K562 (cell line): Measurements from ENCODE around the gene EFHD2. TPM values are rescaled to one million over a fixed set of nuclear protein-coding genes. Genes with fewer than 3 reads are reported as not detected.

Experiments used
- ATAC-seq: fragments of 200-7000 bp; cut with Tn5 transposase; 3 replicates; pipeline ENCODE4 v1.9.1; 2020; ENCODE audit warnings: moderate library complexity
- BruUV-seq: library from RNA; stranded (reverse); fragments of 400-500 nt; replicated peaks from 2 replicates; lab custom pipeline; 2021; lab: Mats Ljungman, UMichigan
- CTCF ChIA-PET: fragments of 300-600 bp; formaldehyde crosslinking; extraction: SDS; loops from one replicate; lab custom pipeline; 2021; ENCODE audit warnings: low intra/inter-chr PET ratio; lab: Yijun Ruan, JAX
- POLR2A ChIA-PET: fragments of 300-600, 350-650 bp; sonication (Branson Sonifier 250); formaldehyde crosslinking; extraction: SDS; loops from one replicate; lab custom pipeline; 2021; ENCODE audit warnings: antibody characterized with exemption, inconsistent platforms; lab: Yijun Ruan, JAX
- DNase-seq, 4 experiments: peaks; one replicate each; pipeline versions ENCODE4 v3.0.0 to v3.0.0-alpha.2; 2011 to 2018; ENCODE audit warnings: low spot score in 3 of 4, mixed read lengths in 3 of 4; ENCODE audit errors: extremely low read depth in 1 of 4
- FAIRE-seq: peaks from 2 replicates; lab custom pipeline; 2011; peaks lifted over from hg19 to GRCh38; lab: Jason Lieb, UNC
- H2AFZ ChIP-seq: 2 replicates; pipeline ENCODE4 v1.6.0; 2011; ENCODE audit warnings: low read depth, low read length, control low read depth, inconsistent platforms
- H3K27ac ChIP-seq: fragments of 200-600 bp; 3 replicates; pipeline ENCODE4 v1.8.0; 2011; ENCODE audit warnings: low read depth, mild to moderate bottlenecking, control low read depth, inconsistent platforms, low read length, moderate library complexity, mixed read lengths; ENCODE audit errors: extremely low read depth
- H3K27me3 ChIP-seq, 2 experiments: fragments of 300-600 bp in 1 of 2; 2 replicates in 1 of 2; 3 replicates in 1 of 2; pipeline versions ENCODE4 v1.6.0 to v1.8.0; 2011; ENCODE audit warnings: inconsistent platforms in 2 of 2, low read length in 2 of 2, mild to moderate bottlenecking in 1 of 2, mixed read lengths in 1 of 2, moderate library complexity in 1 of 2; ENCODE audit not compliant: control insufficient read depth in 2 of 2, insufficient read depth in 2 of 2
- H3K36me3 ChIP-seq: fragments of 300-600 bp; 3 replicates; pipeline ENCODE4 v1.8.0; 2011; ENCODE audit warnings: mild to moderate bottlenecking, low read length, inconsistent platforms; ENCODE audit not compliant: control insufficient read depth, insufficient read depth
- H3K4me1 ChIP-seq, 2 experiments: fragments of 200-600 bp in 1 of 2; replicated peaks in 1 of 2; 2 replicates in 1 of 2; 3 replicates in 1 of 2; pipeline versions ENCODE4 v1.5.1 to v1.8.0; 2011; ENCODE audit warnings: inconsistent platforms in 2 of 2, low read length in 2 of 2, mild to moderate bottlenecking in 1 of 2, mixed read lengths in 1 of 2, moderate library complexity in 1 of 2; ENCODE audit not compliant: control insufficient read depth in 2 of 2, insufficient read depth in 2 of 2
- H3K4me2 ChIP-seq: 2 replicates; pipeline ENCODE4 v1.6.1; 2011; ENCODE audit warnings: low read length, control low read depth, inconsistent platforms, mixed read lengths; ENCODE audit not compliant: insufficient read depth
- H3K4me3 ChIP-seq: fragments of 200-600 bp; sonication (generic), shearing (Covaris generic); 2 replicates; pipeline ENCODE4 v1.5.1; 2016; ENCODE audit warnings: control low read depth, inconsistent platforms
- H3K79me2 ChIP-seq: fragments of 200-600 bp; 3 replicates; pipeline ENCODE4 v1.8.0; 2011; ENCODE audit warnings: low read length, inconsistent platforms; ENCODE audit not compliant: control insufficient read depth, insufficient read depth
- H3K9ac ChIP-seq, 2 experiments: 2 replicates each; pipeline versions ENCODE4 v1.6.0 to v1.6.1; 2011; ENCODE audit warnings: low read depth in 2 of 2, low read length in 2 of 2, control low read depth in 1 of 2, inconsistent platforms in 1 of 2, mild to moderate bottlenecking in 1 of 2, mixed read lengths in 1 of 2; ENCODE audit not compliant: insufficient read depth in 1 of 2
- H3K9me1 ChIP-seq: one replicate; pipeline ENCODE4 v1.6.0; 2011; ENCODE audit warnings: inconsistent platforms, mild to moderate bottlenecking, low read length, moderate library complexity; ENCODE audit not compliant: control insufficient read depth, insufficient read depth
- H3K9me3 ChIP-seq: replicated peaks from 2 replicates; pipeline ENCODE4 v1.5.1; 2011; ENCODE audit warnings: low read depth, low read length, inconsistent platforms; ENCODE audit not compliant: control insufficient read depth, insufficient read depth
- H4K20me1 ChIP-seq: replicated peaks from 2 replicates; pipeline ENCODE4 v1.6.1; 2011; ENCODE audit warnings: low read length, inconsistent platforms, mixed read lengths; ENCODE audit not compliant: control insufficient read depth, insufficient read depth
- CEBPZ ChIP-seq: fragments of 150-350 bp; IDR thresholded peaks from 2 replicates; pipeline ENCODE4 v1.6.1; 2014; ENCODE audit warnings: low read depth, mild to moderate bottlenecking, low read length, borderline replicate concordance
- E2F4 ChIP-seq: sonication (generic); formaldehyde crosslinking; IDR thresholded peaks from 2 replicates; pipeline ENCODE4 v1.8.0; 2022; ENCODE audit warnings: mild to moderate bottlenecking, low read depth, missing genetic modification reagents
- ELF2 ChIP-seq: fragments of 250-450 bp; sonication (Bioruptor Pico); IDR thresholded peaks from 2 replicates; pipeline ENCODE4 v1.5.0; 2021; ENCODE audit warnings: mild to moderate bottlenecking
- FOXO4 ChIP-seq: fragments of 450-650 bp; formaldehyde crosslinking; IDR thresholded peaks from 2 replicates; pipeline ENCODE4 v1.4.0; 2020; ENCODE audit warnings: mild to moderate bottlenecking, moderate library complexity
- NRF1 ChIP-seq, 2 experiments: fragments of 450-650 bp; IDR thresholded peaks in 1 of 2; conservative IDR thresholded peaks in 1 of 2; 2 replicates each; pipeline ENCODE4 v1.6.1; 2014; ENCODE audit warnings: mild to moderate bottlenecking in 2 of 2
- SFPQ ChIP-seq: fragments of 200-400 bp; formaldehyde crosslinking; IDR thresholded peaks from 2 replicates; pipeline ENCODE4 v1.6.1; 2017; ENCODE audit warnings: mild to moderate bottlenecking, low read depth, low read length, moderate library complexity
- WGBS: fragments of 100-300 bp; shearing (Covaris generic); methylation state at CpG from one replicate; pipeline ENCODE4 v1.1.6; 2016; ENCODE audit warnings: low coverage, mixed read lengths; ENCODE audit not compliant: insufficient coverage; ENCODE audit errors: missing lambda C conversion rate; 5-methylcytosine and 5-hydroxymethylcytosine counted together
- in situ Hi-C: fragments of 300-500 bp; cut with MboI; formaldehyde crosslinking; loops from 4 replicates; pipeline ENCODE4 v1.15.0; 2018; ENCODE audit warnings: inconsistent platforms, mixed read lengths
- intact Hi-C: fragments of 100-400 bp; cut with micrococcal nuclease; formaldehyde crosslinking; loops from 2 replicates; pipeline ENCODE4 v1.14.2; 2022
- polyA plus RNA-seq, 8 experiments: library from polyadenylated mRNA; depleted of rRNA in 4 of 8; stranded (reverse) in 5 of 8; unstranded in 3 of 8; fragments of >200 nt; fragmentation: Nextera tagmentation in 2 of 8; fragmentation: Illumina TruSeq in 1 of 8; extraction: Ambion mirVana in 2 of 8; extraction: Trizol in 1 of 8; gene quantifications; 2 replicates each; pipeline versions ENCODE4 v1.2.1 to v1.2.3, GENCODE V29; 2011 to 2014; ENCODE audit warnings: inconsistent platforms in 1 of 8, missing spikeins in 1 of 8
- total RNA-seq, 7 experiments: library from RNA; depleted of rRNA in 6 of 7; stranded (reverse); fragments of >200 nt in 6 of 7; fragmentation: Illumina TruSeq in 2 of 7; extraction: Trizol in 2 of 7; gene quantifications; 2 replicates each; pipeline versions ENCODE4 v1.2.1 to v1.2.3, GENCODE V29; 2011 to 2021; ENCODE audit warnings: low replicate concordance in 1 of 7

EFHD2 gene
- total and polyA plus RNA-seq, 9 of the 15 experiments (the other 6 are each of a cell fraction or from before 2014, with no cell fraction given) = 1.7 to 73.5 (median 25.2) TPM

- Histone ChIP-seq H3K9me1 (no peaks in the 10 kb centered on the region), H2AFZ (no peak overlapping the region), H3K27me3 (no peaks in the 10 kb centered on the region), H3K36me3 (no peaks in the 10 kb centered on the region), H3K4me2 (no peak overlapping the region), H3K27ac (no peak overlapping the region), H4K20me1 (no peaks in the 10 kb centered on the region), H3K4me1 (peaks cover 7 to 19% of the 10 kb centered on the region in 2 experiments; a peak in 4 of 5 replicates), H3K9me3 (no peaks in the 10 kb centered on the region), H3K79me2 (no peaks in the 10 kb centered on the region), H3K9ac (no peak overlapping the region), H3K4me3 (no peak overlapping the region)
- intact Hi-C loops = no loop called here
- FAIRE-seq (no peak), ATAC-seq (no peak), DNase-seq (no peak)
- POLR2A ChIA-PET = interaction anchor here (0.6 to 1.2 kb wide), 4 partner anchors 14 to 224 kb away, joined by 3 to 6 read pairs (median 4); partner anchors contain the start of gene CELA2A
- CTCF ChIA-PET = interaction anchor here (0.6 kb wide), 1 partner anchor 56 kb away, joined by 3 read pairs; no protein-coding TSS in a partner anchor
- in situ Hi-C loops = no loop called here
- 34% methylated on average over 6 of the region's 6 CpGs for WGBS
- no TSS peak for BruUV-seq
- TF ChIP-seq NRF1 (conservative IDR thresholded peaks at IDR 0.05 in 1 of 2, IDR thresholded peaks at IDR 0.05 in 1 of 2) (no peak), FOXO4 (CRISPR knock-in tag) (no peak), SFPQ (no peak), ELF2 (CRISPR knock-in tag) (no peak), CEBPZ (no peak), E2F4 (no peak)
Measured at GRCh38 chr1:15441247-15441646, 31.6 kb downstream of the EFHD2 start.
